ENCODE measurements around the gene HOXA9. TPM values are rescaled to one million over a fixed set of nuclear protein-coding genes. Genes with fewer than 3 reads are reported as not detected.
A peak's percentile ranks its signal among the peaks of the same experiment; 100 is the strongest.

Gene HOXA9
- total RNA-seq, 1 experiment from 2014 or later, result 91.0 TPM

DNA sequence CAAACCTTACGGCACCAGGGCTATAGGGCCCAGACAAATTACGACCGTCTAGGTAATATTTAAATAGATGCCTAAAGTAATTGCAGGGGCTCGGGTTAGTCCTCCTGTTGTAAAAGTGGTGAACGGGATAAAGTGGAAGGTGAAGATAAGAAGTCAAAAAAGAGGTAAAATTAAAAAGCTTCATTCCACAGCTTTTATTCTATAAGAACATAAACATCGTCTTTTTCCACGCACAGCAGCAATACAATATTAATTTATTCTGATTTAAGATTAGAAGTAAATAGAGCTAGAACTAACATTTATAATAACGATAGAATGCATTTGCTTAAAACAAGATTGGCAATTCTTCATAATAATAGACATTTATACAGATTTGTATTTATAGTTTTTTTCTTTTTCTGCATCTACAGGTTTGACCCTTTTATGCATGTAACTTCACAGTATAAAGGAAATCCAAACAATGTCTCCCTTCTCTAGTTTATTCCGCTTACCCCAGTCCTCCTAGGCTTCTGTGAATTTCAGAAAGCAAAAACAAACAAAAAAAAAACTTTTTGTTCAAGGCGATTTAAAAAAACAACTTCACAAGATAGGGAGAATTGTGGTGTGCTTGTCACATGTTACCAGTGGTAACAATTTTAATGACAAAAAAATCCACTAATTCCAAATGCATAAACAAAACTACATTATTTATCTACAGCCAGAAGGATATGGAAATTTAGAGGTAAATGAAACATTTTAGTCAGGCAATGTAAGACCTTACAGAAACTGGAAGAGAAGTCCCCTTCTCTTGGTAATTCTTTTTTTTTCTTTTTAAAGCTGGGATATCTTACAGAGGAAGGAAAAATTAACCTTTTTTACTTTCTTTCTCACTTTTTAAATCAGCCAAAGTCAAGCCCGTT lies 5.3 kb upstream of the HOXA9 start:
- CTCF ChIA-PET, result interaction anchor here (0.8 to 6.6 kb wide), 3 partner anchors 9 to 891 kb away, joined by 3 to 32 read pairs (median 3); no protein-coding TSS in a partner anchor
- TSS peak; percentile 27 for BruUV-seq (replicated peaks)

More for the DNA sequence above, 5.3 kb upstream of the HOXA9 start:
- Histone ChIP-seq H3K27ac (ENCODE audit: low read depth, low read length) (peak overlapping the region; percentile 91), H4K20me1 (ENCODE audit: insufficient read depth) (no peaks in the 10 kb centered on the region), H3K36me3 (ENCODE audit: control insufficient read depth in 1 of 2, insufficient read depth in 2 of 2, low read length in 2 of 2) (no peaks in the 10 kb centered on the region), H3K79me2 (ENCODE audit: insufficient read depth, low read length) (peaks cover 92% of the 10 kb centered on the region), H2AFZ (ENCODE audit: low read depth, low read length, poor library complexity, severe bottlenecking) (no peak overlapping the region), H3K9me3 (ENCODE audit: control insufficient read depth in 1 of 2, insufficient read depth in 1 of 2, low read depth in 1 of 2, low read length in 2 of 2) (no peaks in the 10 kb centered on the region), H3K9ac (ENCODE audit: low read length) (peak overlapping the region; percentile 89), H3K4me1 (ENCODE audit: control insufficient read depth in 1 of 2, insufficient read depth in 2 of 2, low read length in 2 of 2) (peaks cover 34 to 80% of the 10 kb centered on the region in 2 experiments), H3K9me2 (ENCODE audit: insufficient read depth) (no peaks in the 10 kb centered on the region), H3K27me3 (ENCODE audit: insufficient read depth, low read length) (no peaks in the 10 kb centered on the region), H3K4me2 (ENCODE audit: low read length) (peak overlapping the region; percentile 97), H3K4me3 (replicated peaks in 1 of 2; ENCODE audit: low read depth in 1 of 2, low read length in 2 of 2) (peak overlapping the region; percentile 77 to 84)
- TF ChIP-seq POLR2A (IDR thresholded peaks at IDR 0.05; ENCODE audit: borderline replicate concordance, extremely low read depth, insufficient read depth, insufficient read length) (no peak), SP1 (IDR thresholded peaks at IDR 0.05; ENCODE audit: low read depth) (no peak), CBX3 (IDR thresholded peaks at IDR 0.05; ENCODE audit: low read depth) (no peak), JUND (IDR thresholded peaks at IDR 0.05) (no peak), SRF (IDR thresholded peaks at IDR 0.05; ENCODE audit: low read depth) (no peak), REST (IDR thresholded peaks at IDR 0.05; ENCODE audit: low read depth) (no peak), ATF3 (IDR thresholded peaks at IDR 0.05) (no peak), FOSL1 (IDR thresholded peaks at IDR 0.05; ENCODE audit: low read depth) (no peak)
- TF ChIP-seq, protein P1, sequence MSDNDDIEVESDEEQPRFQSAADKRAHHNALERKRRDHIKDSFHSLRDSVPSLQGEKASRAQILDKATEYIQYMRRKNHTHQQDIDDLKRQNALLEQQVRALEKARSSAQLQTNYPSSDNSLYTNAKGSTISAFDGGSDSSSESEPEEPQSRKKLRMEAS (IDR thresholded peaks at IDR 0.05), result no peak
- TF ChIP-seq, protein P2, sequence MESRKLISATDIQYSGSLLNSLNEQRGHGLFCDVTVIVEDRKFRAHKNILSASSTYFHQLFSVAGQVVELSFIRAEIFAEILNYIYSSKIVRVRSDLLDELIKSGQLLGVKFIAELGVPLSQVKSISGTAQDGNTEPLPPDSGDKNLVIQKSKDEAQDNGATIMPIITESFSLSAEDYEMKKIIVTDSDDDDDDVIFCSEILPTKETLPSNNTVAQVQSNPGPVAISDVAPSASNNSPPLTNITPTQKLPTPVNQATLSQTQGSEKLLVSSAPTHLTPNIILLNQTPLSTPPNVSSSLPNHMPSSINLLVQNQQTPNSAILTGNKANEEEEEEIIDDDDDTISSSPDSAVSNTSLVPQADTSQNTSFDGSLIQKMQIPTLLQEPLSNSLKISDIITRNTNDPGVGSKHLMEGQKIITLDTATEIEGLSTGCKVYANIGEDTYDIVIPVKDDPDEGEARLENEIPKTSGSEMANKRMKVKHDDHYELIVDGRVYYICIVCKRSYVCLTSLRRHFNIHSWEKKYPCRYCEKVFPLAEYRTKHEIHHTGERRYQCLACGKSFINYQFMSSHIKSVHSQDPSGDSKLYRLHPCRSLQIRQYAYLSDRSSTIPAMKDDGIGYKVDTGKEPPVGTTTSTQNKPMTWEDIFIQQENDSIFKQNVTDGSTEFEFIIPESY (IDR thresholded peaks at IDR 0.05; ENCODE audit: extremely low read depth, insufficient replicate concordance, low read length), result no peak
- intact Hi-C loops (cut with micrococcal nuclease), result no loop called here
- ATAC-seq (no peak), DNase-seq (ENCODE audit: low read depth, low spot score) (no peak)
- ChIA-PET RAD21 (ENCODE audit: low non-redundant PET in 1 of 2, low total read pairs in 2 of 2, uncharacterized antibody in 2 of 2, unreplicated experiment in 2 of 2) (interaction anchor here (0.6 to 1.9 kb wide), 2 partner anchors 9 to 10 kb away, joined by 3 to 4 read pairs; no protein-coding TSS in a partner anchor), POLR2A (interaction anchor here (1.3 to 2.2 kb wide), 4 partner anchors 10 to 20 kb away, joined by 3 to 7 read pairs (median 6); no protein-coding TSS in a partner anchor)
